UCSD-AML1 (cell line): ENCODE results near the gene CREB5.

Source experiments
- DNase-seq: peaks from one replicate; lab custom pipeline; 2025; ENCODE audit not compliant: unreplicated experiment; lab: John Stamatoyannopoulos, UW

The CREB5 gene

DNA sequence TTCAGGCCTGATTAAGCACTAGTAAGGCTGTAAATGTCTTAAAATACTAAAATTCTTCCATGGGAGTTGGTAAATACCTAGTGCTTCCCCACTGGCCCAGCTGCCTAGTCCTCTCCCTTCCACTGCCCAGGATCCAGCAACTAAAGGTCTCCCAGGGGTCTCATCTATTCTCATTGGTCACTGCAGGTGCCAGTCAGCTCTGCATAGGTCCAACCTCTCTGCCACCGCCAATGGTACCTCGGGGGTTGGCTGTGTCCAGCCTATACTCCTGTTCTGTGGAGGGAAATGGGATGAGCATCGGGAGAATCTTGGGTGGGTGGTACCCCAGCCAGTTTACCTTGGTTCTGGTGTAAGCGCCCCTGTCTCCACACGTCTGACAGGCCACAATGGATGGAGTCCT is 6.1 kb upstream of the CREB5 start:
- DNase-seq: no peak

- no peak for DNase-seq
Observed at GRCh38 chr7:28407651-28408050, 4.7 kb upstream of the CREB5 start.

DNA sequence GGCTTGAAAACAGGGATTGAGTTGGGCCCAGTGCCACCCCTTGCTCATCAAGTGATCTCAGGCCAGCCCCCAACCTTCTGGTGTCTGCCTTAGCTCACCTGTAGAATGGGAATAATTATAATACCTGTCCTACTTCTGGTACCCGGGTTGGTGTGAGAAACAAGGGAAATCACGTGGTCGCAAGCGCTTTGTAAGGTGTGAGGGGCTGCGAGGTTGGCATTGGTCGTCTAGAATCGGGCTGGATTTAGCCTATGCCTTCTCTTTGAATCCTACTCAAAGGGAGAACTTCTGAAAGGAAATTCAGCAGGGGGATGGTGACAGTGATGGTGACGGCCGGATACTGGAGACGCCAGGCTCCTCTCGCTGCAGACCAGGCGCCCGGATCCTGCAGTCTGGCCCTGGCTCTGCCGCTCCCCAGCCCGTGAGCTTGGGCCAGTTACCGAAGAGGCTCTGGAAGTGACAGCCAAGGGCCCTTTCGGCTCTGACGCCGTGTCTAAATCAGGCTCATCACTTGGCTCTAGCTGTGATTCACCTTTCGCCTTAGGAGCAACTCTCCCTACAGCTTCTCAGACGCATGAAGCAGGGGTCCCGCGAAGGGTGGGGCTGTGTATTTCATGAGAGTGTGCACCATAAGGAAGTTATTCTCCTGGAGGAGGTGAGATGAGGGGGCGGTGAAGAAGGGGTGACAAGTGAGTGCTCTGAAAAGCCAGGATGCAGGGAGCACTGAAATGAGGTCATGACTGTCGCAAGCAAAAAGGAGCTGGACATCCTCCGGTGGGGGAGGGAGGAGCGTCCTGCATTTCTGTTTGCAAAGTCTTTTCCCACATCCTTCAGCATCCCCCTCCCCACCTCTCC is 4.0 kb upstream of the CREB5 start:
- DNase-seq: no peak

- no peak for DNase-seq
Observed at GRCh38 chr7:28408960-28409715, 3.2 kb upstream of the CREB5 start.

- DNase-seq: no peak
Observed at GRCh38 chr7:28409716-28410627, 2.3 kb upstream of the CREB5 start.

DNA sequence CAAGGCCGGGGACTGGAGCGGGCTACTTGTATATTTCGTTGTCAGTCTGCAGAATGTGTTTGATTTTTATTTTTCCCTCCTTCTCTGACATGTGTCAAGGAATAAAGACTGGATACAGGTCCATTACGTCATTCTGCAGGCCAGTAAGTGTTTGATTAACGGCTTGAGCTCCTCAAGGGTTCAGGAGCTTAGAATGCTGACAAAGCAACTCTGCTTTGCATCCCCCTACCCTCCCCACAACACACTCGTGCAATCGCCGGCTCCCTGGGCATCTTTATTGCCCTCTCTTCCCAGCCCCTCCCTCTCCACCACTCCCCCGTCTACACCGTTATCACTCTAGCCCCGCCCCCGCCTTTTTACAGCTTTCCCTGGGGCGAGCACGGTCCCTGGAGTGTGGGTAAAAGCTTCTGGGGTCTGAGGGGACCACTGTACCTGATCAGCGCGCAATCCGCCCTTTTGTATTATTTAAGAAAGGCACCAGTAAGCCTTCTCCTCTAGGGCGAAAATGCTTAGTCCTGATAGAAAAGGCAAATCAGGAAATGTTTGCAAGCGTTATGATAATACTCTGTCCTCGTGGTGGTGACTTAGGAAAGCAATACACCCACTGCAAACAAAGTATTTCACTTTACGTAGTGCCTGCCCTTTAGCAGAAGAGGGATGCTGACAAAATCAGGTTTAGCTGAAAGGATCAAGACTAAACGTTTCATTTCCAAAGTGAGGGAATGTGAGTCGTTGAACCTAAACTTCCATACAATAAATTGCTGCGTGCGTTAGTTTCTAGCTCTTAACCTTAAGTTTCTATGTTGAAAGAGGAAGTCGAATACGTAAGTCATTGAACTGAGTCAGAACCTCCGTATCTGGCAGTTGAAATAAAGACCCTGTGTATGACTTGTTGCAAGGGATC is 1.4 kb upstream of the CREB5 start:
- no peak for DNase-seq

DNA sequence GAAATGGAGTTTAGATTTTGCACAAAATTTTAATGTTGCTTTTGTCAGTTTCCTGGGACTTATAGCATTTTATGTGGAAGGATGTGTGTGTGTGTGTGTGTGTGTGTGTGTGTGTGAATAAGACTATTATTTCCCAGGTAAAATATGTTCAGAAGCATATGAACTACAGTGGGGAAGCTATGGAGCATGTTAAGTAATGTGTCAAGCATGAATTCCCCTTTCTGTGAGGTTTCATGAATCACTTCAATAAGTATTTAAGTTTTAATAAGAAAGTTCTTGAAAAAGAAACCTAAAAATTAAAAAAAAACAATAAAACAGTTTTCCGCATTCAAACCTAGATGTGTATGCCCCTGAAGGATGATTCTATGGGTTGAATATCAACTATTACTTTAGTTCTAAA is 693 bp downstream of the CREB5 start:
- no peak for DNase-seq

DNA sequence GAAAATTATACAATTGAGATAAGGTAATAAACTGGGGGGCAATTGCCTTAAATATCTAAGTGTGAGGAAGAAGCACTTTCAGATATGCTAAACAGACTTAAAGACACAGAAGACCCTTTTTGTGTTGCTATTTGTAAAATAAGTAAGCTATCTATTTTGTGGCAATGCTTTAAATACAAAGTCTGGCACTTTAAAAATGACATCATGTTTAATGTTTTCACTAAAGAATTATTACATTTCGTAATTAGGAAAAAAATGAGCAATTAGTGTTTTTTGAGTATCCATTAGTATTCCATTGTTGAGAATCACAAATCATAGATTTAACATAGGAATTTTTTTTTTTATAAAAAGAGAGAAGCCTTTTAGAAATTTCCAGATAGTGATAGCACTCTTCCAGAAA is 2.1 kb downstream of the CREB5 start:
- DNase-seq: no peak

DNA sequence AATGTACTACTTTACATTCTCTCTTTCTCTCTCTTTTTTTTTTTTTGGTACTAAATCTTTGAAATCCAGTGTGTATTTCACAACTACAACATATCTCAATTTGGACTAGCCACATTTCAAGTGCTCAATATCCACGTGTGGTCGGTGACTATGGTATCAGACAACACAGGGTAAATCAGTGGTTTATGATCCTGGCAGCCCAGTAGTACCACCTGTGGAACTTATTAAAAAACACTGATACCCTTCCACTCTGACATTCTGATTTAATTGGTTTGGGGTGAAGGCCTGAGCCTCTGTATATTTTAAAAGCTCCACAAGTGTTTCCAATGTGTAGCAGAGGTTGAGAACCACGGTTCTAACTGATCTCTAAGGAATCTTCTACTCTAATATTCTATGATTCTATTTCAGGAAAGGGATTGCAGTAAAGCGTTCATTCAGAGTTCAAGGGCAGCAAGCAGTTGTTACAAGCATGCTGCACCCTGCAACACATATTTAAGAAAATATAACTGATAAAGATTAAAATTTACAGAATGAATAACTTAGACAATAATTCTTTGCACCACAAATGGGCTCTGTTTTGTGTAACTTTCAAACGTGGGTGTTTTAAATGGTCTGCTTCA is 5.1 kb downstream of the CREB5 start:
- DNase-seq: no peak

GRCh38 chr7:28418311-28418710 is 6.0 kb downstream of the CREB5 start:
- no peak for DNase-seq

DNA sequence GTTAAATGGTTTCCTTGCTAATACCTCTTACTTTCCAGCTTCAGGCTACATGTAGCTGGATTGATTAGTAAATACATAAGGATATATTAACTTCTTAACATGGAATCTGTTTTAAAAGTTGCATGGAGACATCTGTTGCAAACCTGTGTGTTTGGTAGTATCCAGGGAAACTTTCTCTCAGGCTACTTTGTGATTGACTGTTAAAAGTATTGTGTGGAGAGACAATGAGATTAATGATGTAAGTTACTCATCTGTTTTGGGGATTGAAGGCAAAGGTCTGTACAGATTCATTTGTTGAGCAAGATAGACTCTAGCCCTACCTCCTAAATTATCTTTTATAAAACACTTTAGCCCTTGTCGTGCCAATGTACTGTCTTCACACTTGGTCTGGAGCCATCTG is 6.6 kb downstream of the CREB5 start:
- DNase-seq: no peak

- no peak for DNase-seq
Observed at GRCh38 chr7:28419716-28420115, 7.4 kb downstream of the CREB5 start.

DNA sequence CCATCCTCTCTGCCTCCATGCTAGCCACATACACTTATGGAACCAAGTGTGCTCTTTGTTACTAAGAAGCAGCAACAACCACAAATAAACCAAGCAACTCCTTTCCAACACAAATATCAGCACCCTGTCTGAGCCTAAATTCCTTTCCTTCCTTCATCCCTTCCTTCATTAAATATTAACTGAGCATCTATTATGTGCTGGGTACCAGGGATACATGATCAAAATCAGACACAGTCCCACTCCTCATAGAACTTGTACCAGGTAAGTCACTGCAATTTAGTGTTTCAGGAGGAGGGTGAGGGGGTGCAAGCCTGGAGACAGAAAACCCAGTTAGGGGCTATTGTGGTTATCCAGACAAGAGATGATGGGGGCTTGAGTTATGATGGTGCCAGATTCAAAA is 10.8 kb downstream of the CREB5 start:
- DNase-seq: no peak

- no peak for DNase-seq
Observed at GRCh38 chr7:28423918-28424514, 11.7 kb downstream of the CREB5 start.

- no peak for DNase-seq
Observed at GRCh38 chr7:28425496-28425895, 13.2 kb downstream of the CREB5 start.

DNA sequence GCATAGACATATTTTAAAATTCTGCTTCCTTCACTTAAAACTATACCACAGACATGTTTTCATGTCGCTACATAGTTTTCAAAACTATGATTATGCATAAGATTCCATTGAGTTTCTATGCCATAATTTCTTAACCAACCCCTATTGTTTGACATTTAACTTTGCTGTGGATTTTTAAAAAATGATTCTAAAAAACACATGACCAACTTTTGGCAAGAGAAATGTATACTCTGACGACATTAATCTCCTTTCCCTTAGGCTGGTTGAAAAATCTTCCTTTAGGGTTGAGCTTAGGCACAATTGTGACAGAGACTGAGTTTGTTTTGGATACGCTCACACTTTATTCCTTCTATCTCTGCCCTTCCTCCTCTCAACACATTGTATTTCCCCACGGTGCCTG is 14.9 kb downstream of the CREB5 start:
- DNase-seq: no peak

DNA sequence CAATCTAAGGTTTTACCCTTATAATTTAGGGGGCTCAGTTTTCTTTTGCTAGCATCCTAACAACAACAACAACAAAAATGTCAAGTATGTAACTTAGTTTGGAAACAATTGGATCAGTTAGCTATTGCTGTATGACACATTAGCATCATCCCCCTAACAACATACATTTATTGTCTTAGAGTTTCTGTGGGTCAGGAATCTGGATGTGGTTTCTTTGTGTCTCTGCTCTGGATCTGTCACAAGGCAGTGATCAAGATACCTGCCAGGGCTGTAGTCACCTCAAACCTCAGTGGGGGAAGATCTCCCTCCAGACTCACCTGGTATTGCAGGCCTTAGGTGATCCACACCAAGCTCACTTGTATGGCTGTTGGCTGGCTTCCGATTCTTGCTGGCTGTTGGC is 18.3 kb downstream of the CREB5 start:
- no peak for DNase-seq

DNA sequence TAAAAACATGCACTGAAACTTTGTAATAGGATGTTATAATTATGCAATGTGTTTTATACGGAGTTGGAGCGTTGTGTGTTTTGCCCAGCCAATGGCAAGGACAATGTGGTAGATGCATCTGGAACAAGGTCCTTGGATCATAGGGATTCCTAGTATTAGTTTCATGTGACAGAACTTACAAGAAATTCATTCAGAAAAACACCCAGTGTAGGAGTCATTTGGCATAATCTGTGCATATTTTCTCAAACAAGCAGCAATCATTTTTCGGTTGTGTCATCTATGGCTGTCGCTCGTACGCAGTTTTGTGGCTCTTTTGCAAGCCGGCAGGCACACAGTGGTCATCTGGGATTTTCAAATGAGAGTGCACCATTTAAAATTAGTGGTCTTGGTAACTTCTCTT is 19.8 kb downstream of the CREB5 start:
- no peak for DNase-seq

- DNase-seq: no peak
Observed at GRCh38 chr7:28433039-28433438, 20.7 kb downstream of the CREB5 start.
